Fibroblast of lung (primary cell): ENCODE results near the gene MBNL1. TPM values are rescaled to one million over a fixed set of nuclear protein-coding genes. Genes with fewer than 3 reads are reported as not detected.

ENCODE experiments used
- DNase-seq, 2 donors: peaks; one replicate each; pipeline versions ENCODE4 v3.0.0 to v3.0.0-alpha.2; 2010; ENCODE audit warnings: low read depth in 2 of 2
- H2AFZ ChIP-seq: 2 replicates; pipeline ENCODE4 v1.5.1; 2012; ENCODE audit warnings: low read length, control low read depth, inconsistent platforms
- H3K27ac ChIP-seq: 2 replicates; pipeline ENCODE4 v1.5.1; 2011; ENCODE audit warnings: low read length, control low read depth; ENCODE audit not compliant: insufficient read depth
- H3K27me3 ChIP-seq: 2 replicates; pipeline ENCODE4 v1.5.1; 2011; ENCODE audit warnings: mild to moderate bottlenecking, low read length; ENCODE audit not compliant: control insufficient read depth, insufficient read depth
- H3K36me3 ChIP-seq: 2 replicates; pipeline ENCODE4 v1.5.1; 2011; ENCODE audit warnings: low read length; ENCODE audit not compliant: control insufficient read depth, insufficient read depth
- H3K4me1 ChIP-seq: 2 replicates; pipeline ENCODE4 v1.5.1; 2011; ENCODE audit warnings: low read length; ENCODE audit not compliant: control insufficient read depth, insufficient read depth; ENCODE audit errors: extremely low read depth
- H3K4me2 ChIP-seq: 2 replicates; pipeline ENCODE4 v1.5.1; 2011; ENCODE audit warnings: low read length, control low read depth; ENCODE audit not compliant: insufficient read depth; ENCODE audit errors: extremely low read depth
- H3K4me3 ChIP-seq, 4 experiments: fragments of 200-600 bp in 1 of 4; sonication (generic) in 1 of 4; replicated peaks in 1 of 4; 2 replicates each; pipeline ENCODE4 v1.5.1; 2011 to 2016; ENCODE audit warnings: low read length in 4 of 4, low read depth in 3 of 4, mild to moderate bottlenecking in 3 of 4, control low read depth in 2 of 4, inconsistent platforms in 1 of 4, mixed read lengths in 1 of 4; ENCODE audit not compliant: insufficient read depth in 1 of 4; ENCODE audit errors: control extremely low read depth in 1 of 4
- H3K79me2 ChIP-seq: 2 replicates; pipeline ENCODE4 v1.5.1; 2012; ENCODE audit warnings: mild to moderate bottlenecking, low read length, inconsistent platforms; ENCODE audit not compliant: control insufficient read depth, insufficient read depth
- H3K9ac ChIP-seq: 2 replicates; pipeline ENCODE4 v1.5.1; 2011; ENCODE audit warnings: mild to moderate bottlenecking, low read length, control low read depth; ENCODE audit not compliant: insufficient read depth
- H3K9me3 ChIP-seq: 2 replicates; pipeline ENCODE4 v1.5.1; 2012; ENCODE audit warnings: low read depth, low read length; ENCODE audit not compliant: control insufficient read depth, insufficient read depth
- H4K20me1 ChIP-seq: 2 replicates; pipeline ENCODE4 v1.5.1; 2011; ENCODE audit warnings: low read length; ENCODE audit not compliant: control insufficient read depth, insufficient read depth; ENCODE audit errors: extremely low read depth
- CTCF ChIP-seq, 2 donors: IDR thresholded peaks in 1 of 2; conservative IDR thresholded peaks in 1 of 2; 1 replicate in 1 of 2; 2 replicates in 1 of 2; pipeline ENCODE4 v1.5.1; 2011 to 2012; ENCODE audit warnings: low read length in 2 of 2, control low read depth in 1 of 2, inconsistent platforms in 1 of 2, low read depth in 1 of 2, mild to moderate bottlenecking in 1 of 2
- EZH2 ChIP-seq: IDR thresholded peaks from 2 replicates; pipeline ENCODE4 v1.5.1; 2012; ENCODE audit warnings: low read length, control low read depth, mild to moderate bottlenecking; ENCODE audit errors: missing control alignments
- polyA plus RNA-seq, 2 donors: library from polyadenylated mRNA; depleted of rRNA in 1 of 2; stranded (reverse) in 1 of 2; unstranded in 1 of 2; fragments of >200 nt; gene quantifications; 2 replicates each; pipeline ENCODE4 v1.2.1, GENCODE V29; 2011 to 2012; ENCODE audit warnings: missing spikeins in 1 of 2
- total RNA-seq: library from RNA; depleted of rRNA; stranded (reverse); fragments of >200 nt; gene quantifications from 2 replicates; pipeline ENCODE4 v1.2.1, GENCODE V29; 2014

The MBNL1 gene
- total and polyA plus RNA-seq, 2 donors (not counting 1 experiment from before 2014, with no cell fraction given): 150 to 213 TPM

- Histone ChIP-seq H4K20me1 (no peaks in the 10 kb centered on the region), H3K27ac (no peak overlapping the region), H2AFZ (no peak overlapping the region), H3K27me3 (no peaks in the 10 kb centered on the region), H3K9me3 (no peaks in the 10 kb centered on the region), H3K4me2 (no peak overlapping the region), H3K4me3 (no peak overlapping the region), H3K36me3 (no peaks in the 10 kb centered on the region), H3K4me1 (peaks cover 21% of the 10 kb centered on the region), H3K79me2 (peaks cover 88% of the 10 kb centered on the region), H3K9ac (no peak overlapping the region)
- DNase-seq: no peak
- TF ChIP-seq CTCF (conservative IDR thresholded peaks at IDR 0.05 in 1 of 2, IDR thresholded peaks at IDR 0.05 in 1 of 2; ENCODE audit: low read depth in 1 of 2, low read length in 2 of 2) (no peak), EZH2 (no peak)
These were observed 84.8 kb downstream of the MBNL1 start for GRCh38 chr3:152353578-152353977.

- Histone ChIP-seq H3K4me1 (peaks cover 7% of the 10 kb centered on the region), H3K4me2 (no peak overlapping the region), H3K4me3 (no peak overlapping the region), H3K9ac (no peak overlapping the region), H4K20me1 (no peaks in the 10 kb centered on the region), H3K27ac (peak overlapping the region; percentile 42), H3K9me3 (no peaks in the 10 kb centered on the region), H2AFZ (no peak overlapping the region), H3K36me3 (no peaks in the 10 kb centered on the region), H3K27me3 (no peaks in the 10 kb centered on the region), H3K79me2 (peaks cover 88% of the 10 kb centered on the region)
- DNase-seq: peak in 1 of 2 donors; percentile 48
- TF ChIP-seq EZH2 (no peak), CTCF (conservative IDR thresholded peaks at IDR 0.05 in 1 of 2, IDR thresholded peaks at IDR 0.05 in 1 of 2; ENCODE audit: low read depth in 1 of 2, low read length in 2 of 2) (no peak)
These were observed 87.3 kb downstream of the MBNL1 start for GRCh38 chr3:152355744-152356665.

GRCh38 chr3:152356870-152357276 lies 88.1 kb downstream of the MBNL1 start:
- no peaks in the 10 kb centered on the region for H4K20me1 ChIP-seq
- no peak overlapping the region for H3K4me2 ChIP-seq
- peaks cover 7% of the 10 kb centered on the region for H3K4me1 ChIP-seq
- H3K27me3 ChIP-seq: no peaks in the 10 kb centered on the region
- no peaks in the 10 kb centered on the region for H3K9me3 ChIP-seq
- H3K79me2 ChIP-seq: peaks cover 88% of the 10 kb centered on the region
- no peak overlapping the region for H3K4me3 ChIP-seq
- no peak overlapping the region for H2AFZ ChIP-seq
- H3K27ac ChIP-seq: no peak overlapping the region
- no peak overlapping the region for H3K9ac ChIP-seq
- no peaks in the 10 kb centered on the region for H3K36me3 ChIP-seq
- DNase-seq: no peak
- TF ChIP-seq EZH2 (no peak), CTCF (conservative IDR thresholded peaks at IDR 0.05 in 1 of 2, IDR thresholded peaks at IDR 0.05 in 1 of 2; ENCODE audit: low read depth in 1 of 2, low read length in 2 of 2) (no peak)
